Stimulated activated effector memory CD8-positive, alpha-beta T cell treated with anti-CD3 and anti-CD28 coated beads, Interleukin-12 subunit alpha, Interleukin-12 subunit beta, amount 100 ng/mL, for 72 hours (primary cell): ENCODE results near the gene MAPK8IP2.
"Not testable (repeated sequence)": the region's sequence is repeated elsewhere in the genome, so short reads cannot be mapped to it uniquely, and the experiment has no call there.

Experiments
- ATAC-seq: fragments of 150-1000 bp; cut with Tn5 transposase; 2 replicates; pipeline ENCODE4 v1.10.0; 2021
- DNase-seq, 2 donors: peaks; one replicate each; pipeline ENCODE4 v3.0.0; 2021 to 2022; ENCODE audit warnings: low spot score in 2 of 2
- H3K27ac Mint-ChIP-seq: one replicate; pipeline ENCODE4 v1.8.0; 2022; ENCODE audit warnings: mild to moderate bottlenecking, mixed read lengths
- H3K36me3 Mint-ChIP-seq: one replicate; pipeline ENCODE4 v1.8.0; 2022; ENCODE audit warnings: mild to moderate bottlenecking, mixed read lengths
- H3K4me1 Mint-ChIP-seq: one replicate; pipeline ENCODE4 v1.8.0; 2022; ENCODE audit warnings: mixed read lengths
- H3K4me3 Mint-ChIP-seq: one replicate; pipeline ENCODE4 v1.8.0; 2022; ENCODE audit warnings: mild to moderate bottlenecking, mixed read lengths
- H3K9me3 Mint-ChIP-seq: one replicate; pipeline ENCODE4 v1.8.0; 2022; ENCODE audit warnings: mixed read lengths

MAPK8IP2 gene

DNA sequence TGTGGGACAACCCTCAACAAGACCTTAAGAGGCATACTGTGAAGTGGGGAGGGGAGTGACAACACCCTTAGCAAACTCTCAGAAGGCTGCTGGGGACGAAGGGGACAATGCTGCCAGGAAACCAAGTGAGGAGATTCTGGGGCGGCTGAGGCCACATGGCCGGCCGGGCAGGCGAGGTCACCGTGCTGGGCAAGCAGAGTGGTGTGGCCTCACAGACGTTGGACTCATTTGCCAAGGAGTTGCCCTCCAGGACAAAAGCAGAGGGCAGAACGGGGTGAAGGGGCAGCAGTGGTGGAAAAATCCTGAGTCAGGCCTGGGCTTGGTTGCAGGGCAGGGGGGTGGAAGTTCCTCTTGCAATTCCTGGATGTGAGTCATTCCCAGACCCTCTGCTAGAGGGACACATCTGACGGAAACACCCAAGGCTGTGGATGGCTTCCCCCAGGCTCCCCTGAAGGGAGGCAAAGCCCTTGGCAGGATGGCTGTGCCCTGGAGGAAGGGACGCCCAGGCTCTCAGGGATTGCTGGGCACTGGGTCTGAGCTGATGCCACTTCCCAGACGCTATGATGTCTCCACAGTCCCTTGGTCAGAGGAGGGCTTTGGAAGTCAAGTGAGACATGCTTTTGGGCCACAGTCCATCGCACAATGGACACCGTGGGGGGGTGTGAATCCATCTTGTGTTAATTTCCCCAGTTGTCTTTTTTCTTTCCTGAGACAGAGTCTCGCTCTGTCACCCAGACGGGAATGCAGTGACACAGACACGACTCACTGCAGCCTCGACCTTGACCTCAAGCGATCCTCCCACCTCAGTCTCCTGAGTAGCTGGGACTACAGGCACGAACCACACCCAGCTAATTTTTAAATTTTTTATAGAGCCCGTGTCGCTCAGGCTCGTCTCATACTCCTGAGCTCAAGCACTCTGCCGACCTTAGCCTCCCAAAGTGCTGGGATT lies 55.8 kb downstream of the MAPK8IP2 start:
- Mint-ChIP-seq H3K9me3 (no peaks in the 10 kb centered on the region), H3K27ac (no peak overlapping the region), H3K4me1 (no peaks in the 10 kb centered on the region), H3K4me3 (no peak overlapping the region), H3K36me3 (no peaks in the 10 kb centered on the region)
- DNase-seq = no peak
- no peak for ATAC-seq

DNA sequence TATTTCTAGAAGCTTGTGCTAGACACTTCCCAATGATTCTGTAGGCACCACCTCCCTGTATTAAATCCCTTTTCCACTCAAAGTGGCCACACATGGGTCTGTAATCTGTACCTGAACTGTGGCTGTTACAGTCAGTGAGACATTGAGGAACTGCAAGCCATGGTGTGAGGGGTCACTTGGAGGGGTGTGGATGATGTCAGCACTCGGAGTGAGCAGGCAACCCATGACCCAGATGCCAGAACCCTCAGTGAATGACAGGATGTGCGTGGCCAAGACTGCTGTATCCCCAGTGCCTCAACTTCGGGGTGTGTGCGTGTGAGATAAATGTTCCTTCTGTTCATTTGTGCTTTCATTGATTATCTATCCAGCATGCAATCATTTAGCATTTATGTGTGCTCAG lies 57.3 kb downstream of the MAPK8IP2 start:
- Mint-ChIP-seq H3K9me3 (no peaks in the 10 kb centered on the region), H3K36me3 (no peaks in the 10 kb centered on the region), H3K27ac (no peak overlapping the region), H3K4me3 (no peak overlapping the region), H3K4me1 (no peaks in the 10 kb centered on the region)
- DNase-seq (no peak), ATAC-seq (no peak)

DNA sequence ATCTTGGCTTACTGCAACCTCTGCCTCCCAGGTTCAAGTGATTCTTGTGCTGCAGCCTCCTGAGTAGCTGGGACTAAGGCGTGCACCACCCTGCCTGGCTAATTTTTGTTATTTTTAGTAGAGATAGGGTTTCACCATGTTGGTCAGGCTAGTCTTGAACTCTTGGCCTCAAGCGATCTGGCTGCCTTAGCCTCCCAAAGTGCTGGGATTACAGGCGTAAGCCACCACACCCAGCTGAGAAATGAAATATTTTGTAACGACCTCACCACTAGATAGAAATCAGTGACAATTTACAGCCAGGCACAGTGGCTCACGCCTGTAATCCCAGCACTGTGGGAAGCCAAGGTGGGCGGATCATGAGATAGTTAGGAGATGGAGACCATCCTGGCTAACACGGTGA lies 59.1 kb downstream of the MAPK8IP2 start:
- not testable (repeated sequence) for H3K36me3 Mint-ChIP-seq, H3K27ac Mint-ChIP-seq, H3K4me3 Mint-ChIP-seq, H3K9me3 Mint-ChIP-seq, ATAC-seq, H3K4me1 Mint-ChIP-seq, DNase-seq

DNA sequence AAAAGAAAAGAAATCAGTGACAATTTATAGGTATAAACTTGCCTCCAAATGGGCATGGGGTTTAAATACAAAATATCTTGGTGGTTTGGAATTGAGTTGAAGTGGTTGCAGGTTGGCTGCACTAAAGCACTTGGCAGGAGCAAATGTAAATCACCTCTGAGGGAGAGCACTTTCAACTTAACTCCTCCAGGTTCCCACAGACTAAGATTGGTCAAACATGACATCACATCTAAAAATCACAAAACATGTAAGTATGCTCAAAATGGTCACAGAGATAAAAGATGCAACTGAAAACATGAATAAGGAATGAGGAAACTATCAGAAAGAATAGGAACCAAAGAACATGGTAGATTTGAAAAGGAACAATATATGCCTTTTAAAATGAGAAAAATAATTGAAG lies 59.7 kb downstream of the MAPK8IP2 start:
- no peak for ATAC-seq
- Mint-ChIP-seq H3K4me3 (no peak overlapping the region), H3K27ac (no peak overlapping the region), H3K9me3 (no peaks in the 10 kb centered on the region), H3K36me3 (no peaks in the 10 kb centered on the region), H3K4me1 (no peaks in the 10 kb centered on the region)
- DNase-seq = no peak
